Measurements from ENCODE around the gene COL1A2. TPM values are rescaled to one million over a fixed set of nuclear protein-coding genes. Genes with fewer than 3 reads are reported as not detected.

COL1A2 gene
- total and polyA plus RNA-seq, 2 of the 4 experiments (the other 2 are of a cell fraction): 1,211 to 4,454 TPM

DNA sequence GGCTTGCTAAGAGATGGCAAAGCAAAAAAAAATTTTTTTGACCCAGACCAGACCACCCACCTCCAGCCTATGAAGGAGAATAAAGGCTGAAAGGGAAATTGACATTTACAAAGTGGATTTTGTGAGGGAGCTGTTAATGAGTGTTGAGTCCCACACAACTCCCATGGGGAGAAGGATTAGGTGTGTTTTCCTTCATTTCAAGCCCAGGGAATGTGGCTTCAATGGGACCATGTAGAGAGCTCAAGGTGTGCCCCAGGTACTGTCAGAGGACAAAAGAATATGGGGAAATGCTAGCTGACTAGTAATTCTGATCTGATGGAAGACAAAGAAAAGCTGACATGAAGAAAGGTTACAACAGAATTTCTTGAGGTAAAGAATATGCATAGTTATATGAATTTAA lies 48.8 kb upstream of the COL1A2 start (continued):
- no peak for TF ChIP-seq MAFK (IDR thresholded peaks at IDR 0.05; ENCODE audit: low read depth, low read length)
- TF ChIP-seq POLR2A (IDR thresholded peaks at IDR 0.05; ENCODE audit: low read depth, low read length): no peak
- TF ChIP-seq RFX5 (IDR thresholded peaks at IDR 0.05; ENCODE audit: low read depth, low read length): no peak
- no peak for TF ChIP-seq BHLHE40 (IDR thresholded peaks at IDR 0.05; ENCODE audit: low read depth, low read length)
- TF ChIP-seq, protein P1, sequence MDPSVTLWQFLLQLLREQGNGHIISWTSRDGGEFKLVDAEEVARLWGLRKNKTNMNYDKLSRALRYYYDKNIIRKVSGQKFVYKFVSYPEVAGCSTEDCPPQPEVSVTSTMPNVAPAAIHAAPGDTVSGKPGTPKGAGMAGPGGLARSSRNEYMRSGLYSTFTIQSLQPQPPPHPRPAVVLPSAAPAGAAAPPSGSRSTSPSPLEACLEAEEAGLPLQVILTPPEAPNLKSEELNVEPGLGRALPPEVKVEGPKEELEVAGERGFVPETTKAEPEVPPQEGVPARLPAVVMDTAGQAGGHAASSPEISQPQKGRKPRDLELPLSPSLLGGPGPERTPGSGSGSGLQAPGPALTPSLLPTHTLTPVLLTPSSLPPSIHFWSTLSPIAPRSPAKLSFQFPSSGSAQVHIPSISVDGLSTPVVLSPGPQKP (IDR thresholded peaks at IDR 0.05; ENCODE audit: borderline replicate concordance, low read depth, low read length): no peak
